Measurements from ENCODE around the gene EGFL7. TPM values are rescaled to one million over a fixed set of nuclear protein-coding genes. Genes with fewer than 3 reads are reported as not detected.
"Not testable (repeated sequence)": the region's sequence is repeated elsewhere in the genome, so short reads cannot be mapped to it uniquely, and the experiment has no call there.

Gene EGFL7
- total and polyA plus RNA-seq, 2 of the 13 experiments (the other 11 are each of a cell fraction or from before 2014, with no cell fraction given), result 0.20 to 5.1 TPM

- no peak for DNase-seq (ENCODE audit: low spot score)
- in situ Hi-C loops (cut with HindIII; ENCODE audit: extremely low pct_ligation_motif_present, low pct_unique_long_range_greater_than_20kb) (no loop called here), intact Hi-C loops (cut with micrococcal nuclease; ENCODE audit: unreplicated experiment) (no loop called here)
- Histone ChIP-seq H3K9me3 (ENCODE audit: low read length) (no peaks in the 10 kb centered on the region), H3K9ac (ENCODE audit: insufficient read depth, low read depth, low read length) (no peak overlapping the region), H2AFZ (ENCODE audit: low read length) (no peak overlapping the region), H3K27ac (ENCODE audit: extremely low read length, insufficient read depth, low read length) (no peak overlapping the region), H3K4me2 (ENCODE audit: low read depth, low read length) (no peak overlapping the region), H3K4me1 (ENCODE audit: insufficient read depth, low read length) (peaks cover 31% of the 10 kb centered on the region), H3K4me3 (replicated peaks in 1 of 3; ENCODE audit: insufficient read depth in 1 of 3, low read depth in 2 of 3, low read length in 3 of 3) (no peak overlapping the region), H3K27me3 (ENCODE audit: control insufficient read depth in 1 of 2, insufficient read depth in 2 of 2, low read length in 2 of 2) (peaks cover 13 to 36% of the 10 kb centered on the region in 2 experiments; a peak in 4 of 5 replicates), H3K36me3 (replicated peaks in 1 of 2; ENCODE audit: control insufficient read depth in 1 of 2, insufficient read depth in 2 of 2, low read length in 2 of 2) (no peaks in the 10 kb centered on the region), H4K20me1 (ENCODE audit: insufficient read depth, low read length) (no peaks in the 10 kb centered on the region), H3K79me2 (ENCODE audit: insufficient read depth, low read length) (no peaks in the 10 kb centered on the region)
- FAIRE-seq, result no peak
- 60% methylated on average over 12 of the region's 12 CpGs for WGBS (ENCODE audit: low lambda C conversion rate)
- no TSS peak for BruUV-seq (replicated peaks)
- ChIA-PET POLR2A (no interaction called here), CTCF (ENCODE audit: low intra/inter-chr PET ratio, low total read pairs) (no interaction called here)
- ATAC-seq, result no peak
- no peak for TF ChIP-seq ZNF552 (CRISPR knock-in tag; IDR thresholded peaks at IDR 0.05; ENCODE audit: borderline replicate concordance)
These were observed 40.7 kb downstream of the EGFL7 start for GRCh38 chr9:136703276-136703860.

- H3K27ac ChIP-seq (ENCODE audit: extremely low read length, insufficient read depth, low read length); in situ Hi-C loops (cut with HindIII; ENCODE audit: extremely low pct_ligation_motif_present, low pct_unique_long_range_greater_than_20kb); POLR2A ChIA-PET; H3K79me2 ChIP-seq (ENCODE audit: insufficient read depth, low read length); H3K4me2 ChIP-seq (ENCODE audit: low read depth, low read length); FAIRE-seq; BruUV-seq (replicated peaks); H4K20me1 ChIP-seq (ENCODE audit: insufficient read depth, low read length); ATAC-seq; H2AFZ ChIP-seq (ENCODE audit: low read length); H3K9ac ChIP-seq (ENCODE audit: insufficient read depth, low read depth, low read length); H3K36me3 ChIP-seq (replicated peaks in 1 of 2; ENCODE audit: control insufficient read depth in 1 of 2, insufficient read depth in 2 of 2, low read length in 2 of 2); H3K9me3 ChIP-seq (ENCODE audit: low read length); H3K4me3 ChIP-seq (replicated peaks in 1 of 3; ENCODE audit: insufficient read depth in 1 of 3, low read depth in 2 of 3, low read length in 3 of 3); DNase-seq (ENCODE audit: low spot score); intact Hi-C loops (cut with micrococcal nuclease; ENCODE audit: unreplicated experiment): not testable (repeated sequence)
- 71% methylated on average over 7 of the region's 8 CpGs for whole genome bisulfite sequencing (ENCODE audit: low lambda C conversion rate)
- CTCF ChIA-PET (ENCODE audit: low intra/inter-chr PET ratio, low total read pairs), result interaction anchor here (0.6 kb wide), 1 partner anchor 24 kb away, joined by 3 read pairs; no protein-coding TSS in a partner anchor
- Histone ChIP-seq H3K27me3 (ENCODE audit: control insufficient read depth in 1 of 2, insufficient read depth in 2 of 2, low read length in 2 of 2) (peaks cover 14 to 48% of the 10 kb centered on the region in 2 experiments; a peak in 4 of 5 replicates), H3K4me1 (ENCODE audit: insufficient read depth, low read length) (peaks cover 19% of the 10 kb centered on the region)
These were observed 42.0 kb downstream of the EGFL7 start for GRCh38 chr9:136704741-136705140.

Data from HepG2 (cell line).